ENCODE results near the gene RDH13.
"Not testable (repeated sequence)": the region's sequence is repeated elsewhere in the genome, so short reads cannot be mapped to it uniquely, and the experiment has no call there.

GRCh38 chr19:55037603-55038002 lies 25.3 kb downstream of the RDH13 start:
- TF ChIP-seq POLR2A (IDR thresholded peaks at IDR 0.05; ENCODE audit: low read depth); CTCF (IDR thresholded peaks at IDR 0.05); POLR2AphosphoS5 (IDR thresholded peaks at IDR 0.05): not testable (repeated sequence)
